ENCODE measurements around the gene TTLL13.

GRCh38 chr15:90230610-90231009, 18.7 kb upstream of the TTLL13 start:
- TF ChIP-seq CTCF (IDR thresholded peaks at IDR 0.05) (no peak), EZH2phosphoT487 (IDR thresholded peaks at IDR 0.05) (no peak)
